ENCODE measurements around the gene SRSF2. TPM values are rescaled to one million over a fixed set of nuclear protein-coding genes. Genes with fewer than 3 reads are reported as not detected.
"Not testable (repeated sequence)": the region's sequence is repeated elsewhere in the genome, so short reads cannot be mapped to it uniquely, and the experiment has no call there.

The SRSF2 gene
- total RNA-seq, 4 donors from 2014 or later: 127 to 753 (median 167) TPM

GRCh38 chr17:76734080-76734840, 2.9 kb downstream of the SRSF2 start:
- H3K9me3 ChIP-seq: no peaks in the 10 kb centered on the region
- DNase-seq: no peak
- H3K27me3 ChIP-seq: no peaks in the 10 kb centered on the region
- TF ChIP-seq CTCF (IDR thresholded peaks at IDR 0.05) (no peak), POLR2A (IDR thresholded peaks at IDR 0.05) (no peak)
- intact Hi-C loops (cut with DNase I; ENCODE audit: low total_unique reads): no loop called here
- H3K36me3 ChIP-seq: no peaks in the 10 kb centered on the region
- no peak overlapping the region for H3K4me3 ChIP-seq
- H3K4me1 ChIP-seq: peaks cover 14% of the 10 kb centered on the region in 2 donors
- peak overlapping the region in 1 of 2 donors; percentile 100 for H3K27ac ChIP-seq

GRCh38 chr17:76733618-76733957, 3.5 kb downstream of the SRSF2 start:
- Histone ChIP-seq H3K27ac (no peak overlapping the region), H3K9me3 (no peaks in the 10 kb centered on the region), H3K4me1 (peaks cover 14% of the 10 kb centered on the region in 2 donors), H3K27me3 (no peaks in the 10 kb centered on the region), H3K4me3 (no peak overlapping the region), H3K36me3 (no peaks in the 10 kb centered on the region)
- no peak for DNase-seq
- intact Hi-C loops (cut with DNase I; ENCODE audit: low total_unique reads): no loop called here
- TF ChIP-seq CTCF (IDR thresholded peaks at IDR 0.05) (no peak), POLR2A (IDR thresholded peaks at IDR 0.05) (no peak)

- no peak for TF ChIP-seq CTCF (IDR thresholded peaks at IDR 0.05)
- TF ChIP-seq POLR2A (IDR thresholded peaks at IDR 0.05): no peak
- no peaks in the 10 kb centered on the region for H3K36me3 ChIP-seq
- intact Hi-C loops (cut with DNase I; ENCODE audit: low total_unique reads): no loop called here
- no peaks in the 10 kb centered on the region for H3K27me3 ChIP-seq
- peak overlapping the region in 1 of 2 donors; percentile 17 for H3K27ac ChIP-seq
- H3K4me3 ChIP-seq: no peak overlapping the region
- H3K9me3 ChIP-seq: no peaks in the 10 kb centered on the region
- H3K4me1 ChIP-seq: peaks cover 14% of the 10 kb centered on the region in 2 donors
- no peak for DNase-seq
Observed at GRCh38 chr17:76732734-76733617, 4.2 kb downstream of the SRSF2 start.

GRCh38 chr17:76731800-76732733, 5.1 kb downstream of the SRSF2 start:
- intact Hi-C loops (cut with DNase I; ENCODE audit: low total_unique reads); H3K9me3 ChIP-seq; H3K4me3 ChIP-seq; H3K27me3 ChIP-seq; H3K27ac ChIP-seq; H3K36me3 ChIP-seq; DNase-seq: not testable (repeated sequence)
- H3K4me1 ChIP-seq: peaks cover 14 to 21% of the 10 kb centered on the region in 2 donors

GRCh38 chr17:76727745-76728456, 9.2 kb downstream of the SRSF2 start:
- no peaks in the 10 kb centered on the region for H3K36me3 ChIP-seq

More at GRCh38 chr17:76727745-76728456, 9.2 kb downstream of the SRSF2 start:
- Histone ChIP-seq H3K27ac (peak overlapping the region; percentile 98 to 99), H3K9me3 (no peaks in the 10 kb centered on the region), H3K4me1 (peaks cover 8 to 19% of the 10 kb centered on the region in 2 donors), H3K27me3 (no peaks in the 10 kb centered on the region), H3K4me3 (peak overlapping the region; percentile 91 to 98)
- TF ChIP-seq POLR2A (IDR thresholded peaks at IDR 0.05) (no peak), CTCF (IDR thresholded peaks at IDR 0.05) (no peak)
- intact Hi-C loops (cut with DNase I; ENCODE audit: low total_unique reads): no loop called here
- DNase-seq: no peak

Data from uterus (tissue), 4 donors.